Measurements from ENCODE around the gene RCBTB1.

Gene RCBTB1

DNA sequence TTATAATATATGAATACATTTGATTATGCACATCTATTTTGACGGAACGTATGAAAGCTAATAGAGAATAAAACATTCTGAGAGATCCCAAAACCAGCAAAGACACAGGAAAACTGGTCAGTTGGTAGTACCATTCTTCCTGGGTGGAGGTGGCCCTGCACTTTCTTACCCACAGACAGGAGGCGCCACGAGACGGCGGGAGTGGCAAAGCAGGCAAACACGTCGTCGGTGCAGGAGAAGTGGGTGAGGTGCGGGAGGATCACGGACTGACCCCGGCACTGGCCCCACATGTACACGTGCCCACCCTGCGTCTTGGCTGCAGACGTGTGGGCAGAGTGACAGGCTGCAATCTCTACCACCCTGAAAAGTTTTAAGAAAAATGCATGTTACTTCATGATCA lies 36.1 kb downstream of the RCBTB1 start:
- Histone ChIP-seq H3K27ac (ENCODE audit: low read depth, low read length) (no peak overlapping the region), H3K36me3 (ENCODE audit: control insufficient read depth, low read length) (peaks cover 63% of the 10 kb centered on the region), H3F3A (ENCODE audit: control insufficient read depth, insufficient read depth) (no peaks in the 10 kb centered on the region), H3K27me3 (ENCODE audit: control insufficient read depth, low read length) (no peaks in the 10 kb centered on the region), H3K9me3 (ENCODE audit: control insufficient read depth, insufficient read depth, low read length) (no peaks in the 10 kb centered on the region), H3K4me3 (ENCODE audit: low read length) (no peak overlapping the region), H4K20me1 (ENCODE audit: control insufficient read depth, insufficient read depth, low read depth, low read length) (no peaks in the 10 kb centered on the region), H3K4me2 (ENCODE audit: low read length) (no peak overlapping the region), H3K79me2 (ENCODE audit: control insufficient read depth, low read length) (no peaks in the 10 kb centered on the region), H3K9me2 (replicated peaks; ENCODE audit: control insufficient read depth, low read length) (no peaks in the 10 kb centered on the region), H3K4me1 (ENCODE audit: control insufficient read depth, low read length) (no peaks in the 10 kb centered on the region)
- TF ChIP-seq CTCF (IDR thresholded peaks at IDR 0.05; ENCODE audit: low read depth, low read length, poor library complexity, severe bottlenecking), result no peak
- TF ChIP-seq EZH2phosphoT487 (IDR thresholded peaks at IDR 0.05; ENCODE audit: borderline replicate concordance, low read length), result no peak

DNA sequence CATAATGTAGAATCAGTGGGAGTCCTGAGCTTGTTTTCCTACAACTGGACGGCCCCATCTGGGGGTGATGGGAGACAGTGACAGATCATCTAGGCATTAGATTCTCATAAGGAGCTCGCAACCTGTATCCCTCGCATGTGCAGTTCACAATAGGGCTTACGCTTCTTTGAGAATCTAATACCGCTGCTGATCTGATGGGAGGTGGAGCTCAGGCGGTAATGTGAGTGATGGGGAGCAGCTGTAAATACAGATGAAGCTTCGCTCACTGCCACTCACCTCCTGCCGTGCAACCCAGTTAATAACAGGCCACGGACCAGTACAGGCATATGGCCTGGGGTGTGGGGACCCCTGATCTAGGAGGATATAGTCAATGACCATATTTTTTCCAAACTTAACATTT lies 38.8 kb downstream of the RCBTB1 start:
- Histone ChIP-seq H3K79me2 (ENCODE audit: control insufficient read depth, low read length) (no peaks in the 10 kb centered on the region), H3K9me2 (replicated peaks; ENCODE audit: control insufficient read depth, low read length) (no peaks in the 10 kb centered on the region), H3K4me2 (ENCODE audit: low read length) (no peak overlapping the region), H3F3A (ENCODE audit: control insufficient read depth, insufficient read depth) (no peaks in the 10 kb centered on the region), H3K36me3 (ENCODE audit: control insufficient read depth, low read length) (peaks cover 72% of the 10 kb centered on the region), H4K20me1 (ENCODE audit: control insufficient read depth, insufficient read depth, low read depth, low read length) (no peaks in the 10 kb centered on the region), H3K9me3 (ENCODE audit: control insufficient read depth, insufficient read depth, low read length) (no peaks in the 10 kb centered on the region), H3K27ac (ENCODE audit: low read depth, low read length) (no peak overlapping the region), H3K4me3 (ENCODE audit: low read length) (no peak overlapping the region), H3K4me1 (ENCODE audit: control insufficient read depth, low read length) (no peaks in the 10 kb centered on the region), H3K27me3 (ENCODE audit: control insufficient read depth, low read length) (no peaks in the 10 kb centered on the region)
- TF ChIP-seq EZH2phosphoT487 (IDR thresholded peaks at IDR 0.05; ENCODE audit: borderline replicate concordance, low read length) (no peak), CTCF (IDR thresholded peaks at IDR 0.05; ENCODE audit: low read depth, low read length, poor library complexity, severe bottlenecking) (no peak)

DNA sequence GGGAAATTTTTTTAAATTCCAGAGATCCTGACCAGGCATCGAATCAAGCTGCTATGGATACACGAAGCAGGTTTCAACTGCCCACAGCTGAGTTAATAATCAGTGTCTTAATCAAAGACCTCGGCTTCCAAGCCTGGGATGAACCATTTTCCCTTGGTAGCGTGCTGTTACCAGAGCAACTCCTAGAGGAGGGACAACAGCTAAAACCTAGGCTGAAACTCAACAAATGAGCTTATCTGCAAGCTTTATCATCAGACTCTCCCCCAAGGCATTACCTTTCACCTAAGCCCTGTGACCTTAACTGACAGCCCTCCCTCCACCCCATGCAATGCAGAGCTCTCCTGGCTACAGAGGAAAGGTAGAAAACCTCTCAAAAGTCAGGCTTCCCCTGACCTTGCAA lies 39.7 kb downstream of the RCBTB1 start:
- H3K36me3 ChIP-seq (ENCODE audit: control insufficient read depth, low read length), result peaks cover 76% of the 10 kb centered on the region
- H3K27me3 ChIP-seq (ENCODE audit: control insufficient read depth, low read length), result no peaks in the 10 kb centered on the region
- no peak overlapping the region for H3K4me2 ChIP-seq (ENCODE audit: low read length)
- H3K4me1 ChIP-seq (ENCODE audit: control insufficient read depth, low read length), result peaks cover 9% of the 10 kb centered on the region
- H3K4me3 ChIP-seq (ENCODE audit: low read length), result no peak overlapping the region
- H3F3A ChIP-seq (ENCODE audit: control insufficient read depth, insufficient read depth), result no peaks in the 10 kb centered on the region
- no peak for TF ChIP-seq EZH2phosphoT487 (IDR thresholded peaks at IDR 0.05; ENCODE audit: borderline replicate concordance, low read length)
- TF ChIP-seq CTCF (IDR thresholded peaks at IDR 0.05; ENCODE audit: low read depth, low read length, poor library complexity, severe bottlenecking), result no peak
- no peaks in the 10 kb centered on the region for H3K9me3 ChIP-seq (ENCODE audit: control insufficient read depth, insufficient read depth, low read length)
- H4K20me1 ChIP-seq (ENCODE audit: control insufficient read depth, insufficient read depth, low read depth, low read length), result no peaks in the 10 kb centered on the region
- H3K79me2 ChIP-seq (ENCODE audit: control insufficient read depth, low read length), result no peaks in the 10 kb centered on the region
- no peak overlapping the region for H3K27ac ChIP-seq (ENCODE audit: low read depth, low read length)
- H3K9me2 ChIP-seq (replicated peaks; ENCODE audit: control insufficient read depth, low read length), result no peaks in the 10 kb centered on the region

DNA sequence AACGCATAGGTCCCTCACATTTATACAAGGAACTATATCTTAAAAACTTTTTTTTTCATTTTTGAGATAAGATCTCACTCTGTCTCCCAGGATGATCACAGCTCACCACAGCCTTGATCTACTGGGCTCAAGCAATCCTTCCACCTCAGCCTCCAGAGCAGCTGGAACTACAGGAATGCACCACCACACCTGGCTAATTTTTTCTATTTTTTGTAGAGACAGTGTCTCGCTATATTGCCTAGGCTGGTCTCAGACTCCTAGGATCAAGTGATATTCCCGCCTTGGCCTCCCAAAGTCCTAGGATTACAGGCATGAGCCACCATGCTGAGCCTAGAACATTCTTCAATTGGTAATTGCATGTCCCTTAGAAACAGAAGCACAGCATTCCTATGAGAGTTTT lies 41.7 kb downstream of the RCBTB1 start:
- no peaks in the 10 kb centered on the region for H3K27me3 ChIP-seq (ENCODE audit: control insufficient read depth, low read length)
- H3K36me3 ChIP-seq (ENCODE audit: control insufficient read depth, low read length), result peaks cover 74% of the 10 kb centered on the region
- H3K4me3 ChIP-seq (ENCODE audit: low read length), result no peak overlapping the region
- no peaks in the 10 kb centered on the region for H3K9me3 ChIP-seq (ENCODE audit: control insufficient read depth, insufficient read depth, low read length)
- H3K4me2 ChIP-seq (ENCODE audit: low read length), result no peak overlapping the region
- peaks cover 27% of the 10 kb centered on the region for H3K4me1 ChIP-seq (ENCODE audit: control insufficient read depth, low read length)
- no peaks in the 10 kb centered on the region for H3K9me2 ChIP-seq (replicated peaks; ENCODE audit: control insufficient read depth, low read length)
- H3K27ac ChIP-seq (ENCODE audit: low read depth, low read length), result no peak overlapping the region
- H3F3A ChIP-seq (ENCODE audit: control insufficient read depth, insufficient read depth), result no peaks in the 10 kb centered on the region
- no peaks in the 10 kb centered on the region for H3K79me2 ChIP-seq (ENCODE audit: control insufficient read depth, low read length)
- TF ChIP-seq EZH2phosphoT487 (IDR thresholded peaks at IDR 0.05; ENCODE audit: borderline replicate concordance, low read length) (no peak), CTCF (IDR thresholded peaks at IDR 0.05; ENCODE audit: low read depth, low read length, poor library complexity, severe bottlenecking) (no peak)
- H4K20me1 ChIP-seq (ENCODE audit: control insufficient read depth, insufficient read depth, low read depth, low read length), result no peaks in the 10 kb centered on the region
